GM18951 (cell line): Measurements from ENCODE around the gene HEATR5A.
"Not testable (repeated sequence)": the region's sequence is repeated elsewhere in the genome, so short reads cannot be mapped to it uniquely, and the experiment has no call there.

Experiments
- POLR2A ChIP-seq: IDR thresholded peaks from 4 replicates; pipeline ENCODE4 v1.6.1; 2011; ENCODE audit warnings: mild to moderate bottlenecking; ENCODE audit not compliant: insufficient read length, insufficient read depth; ENCODE audit errors: extremely low read depth
- in situ Hi-C: fragments of 300-500 bp; cut with MboI; formaldehyde crosslinking; loops from one replicate; pipeline ENCODE4 v1.12.0; 2022; ENCODE audit warnings: low sequenced_read_pairs, mixed read lengths, inconsistent platforms; ENCODE audit not compliant: unreplicated experiment

HEATR5A gene

GRCh38 chr14:31252865-31253264, 167.5 kb downstream of the HEATR5A start:
- in situ Hi-C loops, result no loop called here
- TF ChIP-seq POLR2A, result no peak

- in situ Hi-C loops, result no loop called here
- TF ChIP-seq POLR2A, result no peak
Observed at GRCh38 chr14:31251028-31251958, 169.1 kb downstream of the HEATR5A start.

GRCh38 chr14:31244626-31245025, 175.7 kb downstream of the HEATR5A start:
- no peak for TF ChIP-seq POLR2A
- in situ Hi-C loops, result no loop called here

GRCh38 chr14:31243860-31244259, 176.5 kb downstream of the HEATR5A start:
- in situ Hi-C loops, result no loop called here
- no peak for TF ChIP-seq POLR2A

- in situ Hi-C loops, result not testable (repeated sequence)
Observed at GRCh38 chr14:31242161-31242940, 178.0 kb downstream of the HEATR5A start.
